HL-60 (cell line): ENCODE measurements around the gene TERT.

ENCODE experiments used
- CTCF ChIP-seq: IDR thresholded peaks from one replicate; pipeline ENCODE4 v1.5.1; 2011; ENCODE audit warnings: low read length, control low read depth, inconsistent platforms; ENCODE audit not compliant: insufficient read depth
- GABPA ChIP-seq: IDR thresholded peaks from 2 replicates; pipeline ENCODE4 v1.6.1; 2012; ENCODE audit warnings: low read depth
- POLR2AphosphoS5 ChIP-seq: IDR thresholded peaks from 2 replicates; pipeline ENCODE4 v1.6.1; 2012; ENCODE audit warnings: low read depth
- REST ChIP-seq: IDR thresholded peaks from 2 replicates; pipeline ENCODE4 v1.6.1; 2012; ENCODE audit warnings: low read depth; ENCODE audit not compliant: insufficient replicate concordance

DNA sequence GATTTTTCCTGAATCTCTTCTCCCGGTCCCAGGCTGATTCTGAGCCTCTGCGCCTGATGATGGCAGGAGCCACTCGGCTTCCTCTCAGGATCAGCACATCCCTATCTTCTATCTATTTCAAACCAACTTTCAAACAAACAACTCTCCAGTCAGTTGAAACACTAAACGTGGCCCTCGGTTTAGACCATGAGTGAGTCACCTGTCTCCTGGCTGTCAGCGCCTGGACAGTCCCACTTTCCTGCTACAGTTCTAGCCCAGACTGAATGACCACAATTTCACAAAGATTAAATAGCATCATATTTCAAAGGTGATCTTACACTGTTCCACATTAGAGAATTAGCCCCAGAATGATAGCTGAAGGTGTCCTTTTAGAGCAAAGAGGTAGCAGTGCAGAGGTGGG is 87.3 kb downstream of the TERT start:
- TF ChIP-seq CTCF, result no peak
- TF ChIP-seq GABPA, result no peak
- TF ChIP-seq POLR2AphosphoS5, result no peak
- no peak for TF ChIP-seq REST
